CD8-positive, alpha-beta memory T cell (primary cell): Measurements from ENCODE around the gene LOXHD1. TPM values are rescaled to one million over a fixed set of nuclear protein-coding genes. Genes with fewer than 3 reads are reported as not detected.

Experiments
- CTCF ChIA-PET: fragments of 350-600 bp; sonication (Branson Sonifier 250); formaldehyde crosslinking; loops from one replicate; lab custom pipeline; 2021; ENCODE audit warnings: antibody characterized with exemption; lab: Charles Lee
- POLR2A ChIA-PET: fragments of 350-600 bp; sonication (Branson Sonifier 250); formaldehyde crosslinking; loops from one replicate; lab custom pipeline; 2021; ENCODE audit warnings: antibody characterized with exemption; lab: Charles Lee
- DNase-seq, 5 donors: peaks; one replicate each; pipeline versions ENCODE4 v3.0.0 to v3.0.0-alpha.2; 2020 to 2022; ENCODE audit warnings: mixed read lengths in 1 of 5
- H3K27ac ChIP-seq: one replicate; pipeline ENCODE4 v1.7.0; 2013; ENCODE audit warnings: low read depth, mild to moderate bottlenecking, low read length, moderate library complexity
- H3K27me3 ChIP-seq: 2 replicates; pipeline ENCODE4 v1.7.0; 2013; ENCODE audit warnings: low read length, mild to moderate bottlenecking; ENCODE audit not compliant: insufficient read depth, poor library complexity, severe bottlenecking
- H3K36me3 ChIP-seq: 2 replicates; pipeline ENCODE4 v1.7.0; 2013; ENCODE audit warnings: mild to moderate bottlenecking, low read length, moderate library complexity; ENCODE audit not compliant: insufficient read depth
- H3K4me1 ChIP-seq: 2 replicates; pipeline ENCODE4 v1.7.0; 2013; ENCODE audit warnings: mild to moderate bottlenecking, low read length, moderate library complexity; ENCODE audit not compliant: insufficient read depth
- H3K4me3 ChIP-seq: 2 replicates; pipeline ENCODE4 v1.7.0; 2013; ENCODE audit warnings: mild to moderate bottlenecking, low read length
- H3K9me3 ChIP-seq: 2 replicates; pipeline ENCODE4 v1.7.0; 2013; ENCODE audit warnings: mild to moderate bottlenecking, low read length
- H3K27ac Mint-ChIP-seq, 8 donors: one replicate each; pipeline ENCODE4 v1.8.0; 2020 to 2021; ENCODE audit warnings: mixed read lengths in 8 of 8, mild to moderate bottlenecking in 6 of 8, inconsistent platforms in 3 of 8, moderate library complexity in 3 of 8
- H3K27me3 Mint-ChIP-seq, 2 donors: one replicate each; pipeline ENCODE4 v1.8.0; 2020 to 2021; ENCODE audit warnings: mixed read lengths in 2 of 2, mild to moderate bottlenecking in 1 of 2, moderate library complexity in 1 of 2
- H3K36me3 Mint-ChIP-seq, 3 donors: one replicate each; pipeline ENCODE4 v1.8.0; 2020 to 2021; ENCODE audit warnings: mixed read lengths in 3 of 3, inconsistent platforms in 1 of 3, mild to moderate bottlenecking in 1 of 3
- H3K4me1 Mint-ChIP-seq, 3 donors: one replicate each; pipeline ENCODE4 v1.8.0; 2020 to 2021; ENCODE audit warnings: mixed read lengths in 3 of 3, inconsistent platforms in 1 of 3, mild to moderate bottlenecking in 1 of 3
- H3K4me3 Mint-ChIP-seq, 7 donors: one replicate each; pipeline ENCODE4 v1.8.0; 2020 to 2021; ENCODE audit warnings: mixed read lengths in 7 of 7, mild to moderate bottlenecking in 6 of 7, moderate library complexity in 4 of 7, inconsistent platforms in 2 of 7
- H3K9me3 Mint-ChIP-seq, 5 donors: one replicate each; pipeline ENCODE4 v1.8.0; 2020 to 2022; ENCODE audit warnings: mixed read lengths in 5 of 5, mild to moderate bottlenecking in 3 of 5, moderate library complexity in 2 of 5, inconsistent platforms in 1 of 5
- polyA plus RNA-seq: library from polyadenylated mRNA; unstranded; fragments of 300-500 nt; fragmentation: Illumina TruSeq; gene quantifications from one replicate; pipeline ENCODE4 v1.2.3, GENCODE V29; 2021
- total RNA-seq, 2 experiments: library from RNA; stranded (reverse); gene quantifications; one replicate each; pipeline ENCODE4 v1.2.3, GENCODE V29; 2021

Gene LOXHD1
- total and polyA plus RNA-seq, 3 experiments from 2014 or later = not detected

DNA sequence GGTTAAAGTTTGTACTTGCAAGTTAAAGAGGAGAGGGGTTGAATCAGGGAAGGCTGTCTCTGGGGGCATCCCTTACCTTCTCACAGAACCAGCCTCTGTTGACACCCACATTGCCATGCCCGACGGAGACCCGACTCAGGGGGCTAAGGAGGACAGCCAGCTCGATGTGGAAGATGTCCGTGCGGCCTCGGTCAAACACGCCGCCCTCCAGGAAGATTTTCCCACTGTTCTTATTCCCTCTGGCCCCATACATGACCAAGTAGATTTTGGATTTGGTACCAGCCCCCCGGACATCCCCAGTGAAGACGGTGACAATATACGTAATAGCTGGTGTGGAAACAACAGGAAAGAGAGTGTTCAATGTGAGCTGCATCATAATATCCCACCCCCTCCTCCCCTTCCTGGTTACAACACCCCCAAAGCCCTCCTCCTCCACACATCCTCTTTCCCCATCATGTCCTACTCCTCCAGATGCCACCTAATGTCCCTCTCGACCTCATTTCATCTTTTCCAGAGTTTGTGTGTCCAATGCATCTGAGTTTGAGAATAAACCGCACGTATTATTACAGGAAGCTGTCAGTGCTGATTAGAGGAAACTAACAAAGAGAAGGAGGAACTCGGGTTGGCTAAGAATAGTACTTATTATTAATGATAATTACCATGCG lies 55.7 kb downstream of the LOXHD1 start:
- H3K36me3 Mint-ChIP-seq = peaks cover 0 to 1% (median 0%) of the 10 kb centered on the region in 3 donors
- ChIA-PET POLR2A (no interaction called here), CTCF (no interaction called here)
- Histone ChIP-seq H3K36me3 (no peaks in the 10 kb centered on the region), H3K27me3 (no peaks in the 10 kb centered on the region), H3K4me3 (no peak overlapping the region), H3K4me1 (no peaks in the 10 kb centered on the region), H3K9me3 (no peaks in the 10 kb centered on the region), H3K27ac (no peak overlapping the region)
- no peak overlapping the region for H3K4me3 Mint-ChIP-seq
- DNase-seq = no peak
- H3K9me3 Mint-ChIP-seq = peaks cover 0 to 2% (median 0%) of the 10 kb centered on the region in 5 donors
- H3K4me1 Mint-ChIP-seq = peaks cover 0 to 3% (median 3%) of the 10 kb centered on the region in 3 donors
- no peak overlapping the region for H3K27ac Mint-ChIP-seq
- H3K27me3 Mint-ChIP-seq = peaks cover 10 to 45% of the 10 kb centered on the region in 2 donors

GRCh38 chr18:46596119-46596518 lies 60.9 kb downstream of the LOXHD1 start:
- peak overlapping the region in 2 of 8 donors; percentile 33 to 64 for H3K27ac Mint-ChIP-seq
- Histone ChIP-seq H3K4me3 (no peak overlapping the region), H3K36me3 (no peaks in the 10 kb centered on the region), H3K9me3 (no peaks in the 10 kb centered on the region), H3K27ac (no peak overlapping the region), H3K27me3 (no peaks in the 10 kb centered on the region), H3K4me1 (no peaks in the 10 kb centered on the region)
- no peak overlapping the region for H3K4me3 Mint-ChIP-seq
- H3K9me3 Mint-ChIP-seq = no peaks in the 10 kb centered on the region
- CTCF ChIA-PET = no interaction called here
- peaks cover 0 to 6% (median 5%) of the 10 kb centered on the region in 3 donors for H3K4me1 Mint-ChIP-seq
- peaks cover 0 to 1% (median 0%) of the 10 kb centered on the region in 3 donors for H3K36me3 Mint-ChIP-seq
- H3K27me3 Mint-ChIP-seq = peaks cover 14 to 28% of the 10 kb centered on the region in 2 donors
- POLR2A ChIA-PET = no interaction called here
- no peak for DNase-seq

- ChIA-PET POLR2A (no interaction called here), CTCF (no interaction called here)
- no peak overlapping the region for H3K27ac ChIP-seq
- Mint-ChIP-seq H3K27me3 (peaks cover 9 to 21% of the 10 kb centered on the region in 2 donors), H3K4me3 (no peak overlapping the region), H3K36me3 (peaks cover 0 to 1% (median 0%) of the 10 kb centered on the region in 3 donors), H3K27ac (no peak overlapping the region), H3K9me3 (no peaks in the 10 kb centered on the region), H3K4me1 (peaks cover 0 to 6% (median 5%) of the 10 kb centered on the region in 3 donors)
- DNase-seq = no peak
- no peaks in the 10 kb centered on the region for H3K9me3 ChIP-seq
- no peaks in the 10 kb centered on the region for H3K4me1 ChIP-seq
- H3K36me3 ChIP-seq = no peaks in the 10 kb centered on the region
- no peak overlapping the region for H3K4me3 ChIP-seq
- no peaks in the 10 kb centered on the region for H3K27me3 ChIP-seq
Observed at GRCh38 chr18:46591783-46592391, 65.1 kb downstream of the LOXHD1 start.

DNA sequence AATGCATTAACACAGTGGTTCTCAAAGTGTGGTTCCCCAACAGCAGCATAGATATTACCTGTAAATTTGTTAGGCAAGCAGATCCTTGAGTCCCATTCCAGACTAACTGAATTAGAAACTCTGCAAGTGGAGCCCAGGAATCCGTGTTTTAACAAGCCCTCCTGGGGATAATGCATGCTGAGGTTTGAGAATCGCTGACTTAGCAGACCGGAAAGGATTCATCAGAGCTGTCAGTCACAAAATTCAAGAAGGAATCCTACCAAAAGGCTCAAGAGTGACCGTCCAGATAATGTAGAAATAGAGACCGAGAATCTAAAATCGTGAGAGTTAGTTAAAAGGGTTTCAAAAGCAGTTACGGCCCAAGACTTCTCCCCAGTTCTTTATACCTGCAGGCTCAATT lies 66.9 kb downstream of the LOXHD1 start:
- Mint-ChIP-seq H3K4me3 (no peak overlapping the region), H3K27me3 (peaks cover 9 to 14% of the 10 kb centered on the region in 2 donors), H3K4me1 (no peaks in the 10 kb centered on the region), H3K9me3 (no peaks in the 10 kb centered on the region), H3K27ac (no peak overlapping the region), H3K36me3 (no peaks in the 10 kb centered on the region)
- Histone ChIP-seq H3K27ac (no peak overlapping the region), H3K9me3 (no peaks in the 10 kb centered on the region), H3K36me3 (no peaks in the 10 kb centered on the region), H3K4me1 (no peaks in the 10 kb centered on the region), H3K27me3 (no peaks in the 10 kb centered on the region), H3K4me3 (no peak overlapping the region)
- ChIA-PET POLR2A (no interaction called here), CTCF (no interaction called here)
- DNase-seq = no peak

DNA sequence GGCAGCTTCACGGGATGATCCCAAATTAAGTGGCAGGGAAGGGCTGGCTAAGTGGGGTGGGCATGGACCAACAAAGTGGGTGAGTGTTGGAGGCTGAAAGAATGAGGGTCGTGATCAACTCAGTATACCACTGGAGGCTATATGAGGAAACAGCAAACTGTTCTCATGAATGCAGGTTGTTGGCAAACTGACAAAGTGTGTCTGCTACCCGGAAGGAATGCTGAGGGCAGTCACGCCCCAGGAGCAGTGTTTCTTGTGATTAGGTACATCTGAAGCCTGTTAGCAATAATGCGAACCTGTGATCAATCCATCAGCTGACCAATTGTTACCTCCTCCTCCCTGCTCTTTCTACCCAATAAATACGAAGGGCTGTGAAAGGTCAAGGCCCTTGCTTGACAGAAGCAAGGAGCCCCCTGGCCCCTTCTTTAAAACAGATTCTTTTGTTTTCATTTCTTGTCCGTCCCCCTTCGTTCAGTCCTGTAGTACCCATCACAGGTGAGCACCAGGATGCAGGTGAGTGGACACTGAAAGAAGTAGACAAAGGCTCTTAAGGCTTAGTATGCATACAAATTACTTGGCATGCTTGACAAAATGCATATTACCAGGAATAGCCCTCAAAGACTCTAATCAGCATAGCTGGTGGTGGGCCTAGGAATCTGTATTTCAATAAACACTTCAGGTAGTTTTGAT lies 67.9 kb downstream of the LOXHD1 start:
- Mint-ChIP-seq H3K9me3 (no peaks in the 10 kb centered on the region), H3K4me3 (no peak overlapping the region), H3K27me3 (peaks cover 3 to 4% of the 10 kb centered on the region in 2 donors), H3K36me3 (no peaks in the 10 kb centered on the region), H3K27ac (no peak overlapping the region), H3K4me1 (no peaks in the 10 kb centered on the region)
- H3K4me3 ChIP-seq = no peak overlapping the region
- H3K27ac ChIP-seq = no peak overlapping the region
- DNase-seq = no peak
- H3K27me3 ChIP-seq = no peaks in the 10 kb centered on the region
- H3K4me1 ChIP-seq = no peaks in the 10 kb centered on the region
- POLR2A ChIA-PET = no interaction called here
- no peaks in the 10 kb centered on the region for H3K9me3 ChIP-seq
- no peaks in the 10 kb centered on the region for H3K36me3 ChIP-seq
- CTCF ChIA-PET = no interaction called here

DNA sequence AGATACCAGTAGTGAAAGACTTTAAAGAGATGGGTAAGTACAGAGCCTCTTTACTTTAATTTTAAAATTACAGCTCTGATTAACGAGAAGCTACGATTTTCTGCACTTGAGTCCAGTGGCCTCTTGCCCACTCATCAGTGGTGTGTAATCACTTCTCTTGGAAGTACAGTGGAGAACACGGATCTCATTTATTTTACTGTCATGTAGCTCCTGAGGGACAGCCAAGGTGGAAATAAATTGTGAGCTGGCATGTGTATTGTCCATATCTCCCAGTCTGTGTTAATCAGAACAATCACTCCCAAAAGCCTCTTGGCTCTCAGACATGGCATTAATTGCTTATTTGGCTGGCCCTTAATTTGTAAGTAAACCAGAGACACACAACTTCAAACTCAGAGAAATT lies 69.4 kb downstream of the LOXHD1 start:
- no peaks in the 10 kb centered on the region for H3K27me3 ChIP-seq
- H3K9me3 Mint-ChIP-seq = peaks cover 0 to 2% (median 0%) of the 10 kb centered on the region in 5 donors
- POLR2A ChIA-PET = no interaction called here
- no peaks in the 10 kb centered on the region for H3K9me3 ChIP-seq
- H3K36me3 ChIP-seq = no peaks in the 10 kb centered on the region
- DNase-seq = no peak
- no peaks in the 10 kb centered on the region for H3K4me1 Mint-ChIP-seq
- no peaks in the 10 kb centered on the region for H3K4me1 ChIP-seq
- CTCF ChIA-PET = no interaction called here
- no peaks in the 10 kb centered on the region for H3K36me3 Mint-ChIP-seq
- no peak overlapping the region for H3K27ac ChIP-seq
- peak overlapping the region in 1 of 8 donors; percentile 8 for H3K27ac Mint-ChIP-seq
- H3K4me3 Mint-ChIP-seq = no peak overlapping the region
- no peak overlapping the region for H3K4me3 ChIP-seq
- H3K27me3 Mint-ChIP-seq = peaks cover 0 to 4% of the 10 kb centered on the region in 2 donors

GRCh38 chr18:46583711-46584110 lies 73.3 kb downstream of the LOXHD1 start:
- H3K9me3 Mint-ChIP-seq = peaks cover 20 to 23% (median 21%) of the 10 kb centered on the region in 5 donors
- POLR2A ChIA-PET = no interaction called here

DNA sequence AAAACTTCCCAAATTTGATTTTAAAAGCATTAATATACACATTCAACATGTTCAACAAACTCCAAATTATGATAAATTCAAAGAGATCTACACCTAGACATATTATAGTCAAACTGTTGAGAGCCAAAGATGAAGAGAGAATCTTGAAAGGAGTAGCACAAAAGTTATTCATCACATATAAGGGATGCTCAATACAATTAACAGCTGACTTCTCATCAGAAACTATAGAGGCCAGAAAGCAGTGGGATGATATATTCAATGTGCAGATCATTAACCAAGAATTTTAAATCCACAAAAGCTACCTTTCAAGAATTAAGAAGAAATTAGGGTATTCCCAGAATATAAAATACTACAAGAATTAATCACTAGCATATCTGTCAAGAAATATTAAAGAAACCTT lies 75.4 kb downstream of the LOXHD1 start:
- Histone ChIP-seq H3K36me3 (no peaks in the 10 kb centered on the region), H3K27ac (no peak overlapping the region), H3K9me3 (peaks cover 7% of the 10 kb centered on the region), H3K4me3 (no peak overlapping the region), H3K27me3 (no peaks in the 10 kb centered on the region), H3K4me1 (no peaks in the 10 kb centered on the region)
- H3K9me3 Mint-ChIP-seq = peaks cover 21 to 26% (median 24%) of the 10 kb centered on the region in 5 donors
- peaks cover 11 to 36% of the 10 kb centered on the region in 2 donors for H3K27me3 Mint-ChIP-seq
- H3K4me1 Mint-ChIP-seq = no peaks in the 10 kb centered on the region
- CTCF ChIA-PET = no interaction called here
- POLR2A ChIA-PET = no interaction called here
- H3K36me3 Mint-ChIP-seq = peaks cover 0 to 17% (median 1%) of the 10 kb centered on the region in 3 donors
- no peak overlapping the region for H3K27ac Mint-ChIP-seq
- no peak overlapping the region for H3K4me3 Mint-ChIP-seq
- DNase-seq = no peak

More at GRCh38 chr18:46583711-46584110, 73.3 kb downstream of the LOXHD1 start:
- H3K36me3 ChIP-seq = no peaks in the 10 kb centered on the region
- H3K27ac ChIP-seq = no peak overlapping the region
- H3K4me3 Mint-ChIP-seq = no peak overlapping the region
- no peak overlapping the region for H3K4me3 ChIP-seq
- CTCF ChIA-PET = no interaction called here
- H3K4me1 Mint-ChIP-seq = no peaks in the 10 kb centered on the region
- no peak overlapping the region for H3K27ac Mint-ChIP-seq
- DNase-seq = no peak
- H3K4me1 ChIP-seq = no peaks in the 10 kb centered on the region
- peaks cover 0 to 16% (median 1%) of the 10 kb centered on the region in 3 donors for H3K36me3 Mint-ChIP-seq
- no peaks in the 10 kb centered on the region for H3K27me3 ChIP-seq
- H3K27me3 Mint-ChIP-seq = peaks cover 8 to 29% of the 10 kb centered on the region in 2 donors
- peaks cover 7% of the 10 kb centered on the region for H3K9me3 ChIP-seq
